ENCODE results near the gene NT5DC3. TPM values are rescaled to one million over a fixed set of nuclear protein-coding genes. Genes with fewer than 3 reads are reported as not detected.
A peak's percentile ranks its signal among the peaks of the same experiment; 100 is the strongest.

NT5DC3 gene
- total RNA-seq, 2 donors from 2014 or later = 36.0 to 62.4 TPM

GRCh38 chr12:103808239-103808880 is 32.7 kb downstream of the NT5DC3 start:
- H3K36me3 ChIP-seq = peaks cover 11% of the 10 kb centered on the region
- H3K27ac ChIP-seq = peak overlapping the region; percentile 65 to 69
- DNase-seq (ENCODE audit: low spot score) (no peak), ATAC-seq (ENCODE audit: insufficient number of reproducible peaks, low FRiP score, low read depth) (no peak)
- TF ChIP-seq CTCF (IDR thresholded peaks at IDR 0.05) = no peak
- H3K4me3 ChIP-seq = no peak overlapping the region
- peaks cover 38 to 57% of the 10 kb centered on the region in 2 donors for H3K4me1 ChIP-seq (ENCODE audit: control insufficient read depth in 1 of 2, low read depth in 2 of 2)
- no peaks in the 10 kb centered on the region for H3K9me3 ChIP-seq
- no peaks in the 10 kb centered on the region for H3K27me3 ChIP-seq (replicated peaks; ENCODE audit: insufficient read depth)

GRCh38 chr12:103807561-103808238 is 33.3 kb downstream of the NT5DC3 start:
- ATAC-seq (ENCODE audit: insufficient number of reproducible peaks, low FRiP score, low read depth) (no peak), DNase-seq (ENCODE audit: low spot score) (no peak)
- Histone ChIP-seq H3K4me3 (no peak overlapping the region), H3K36me3 (peaks cover 4% of the 10 kb centered on the region), H3K27ac (peak overlapping the region; percentile 65 to 69), H3K9me3 (no peaks in the 10 kb centered on the region), H3K4me1 (ENCODE audit: control insufficient read depth in 1 of 2, low read depth in 2 of 2) (peaks cover 38 to 57% of the 10 kb centered on the region in 2 donors), H3K27me3 (replicated peaks; ENCODE audit: insufficient read depth) (no peaks in the 10 kb centered on the region)
- TF ChIP-seq CTCF (IDR thresholded peaks at IDR 0.05) = no peak

- Histone ChIP-seq H3K27ac (peak overlapping the region; percentile 65 to 69), H3K4me1 (ENCODE audit: control insufficient read depth in 1 of 2, low read depth in 2 of 2) (peaks cover 43 to 66% of the 10 kb centered on the region in 2 donors)
These were observed 34.2 kb downstream of the NT5DC3 start for GRCh38 chr12:103806803-103807202.

GRCh38 chr12:103805655-103806360 is 35.2 kb downstream of the NT5DC3 start:
- no peak for ATAC-seq (ENCODE audit: insufficient number of reproducible peaks, low FRiP score, low read depth)
- DNase-seq (ENCODE audit: low spot score) = no peak

More at GRCh38 chr12:103806803-103807202, 34.2 kb downstream of the NT5DC3 start:
- no peak overlapping the region for H3K4me3 ChIP-seq
- peaks cover 4% of the 10 kb centered on the region for H3K36me3 ChIP-seq
- TF ChIP-seq CTCF (IDR thresholded peaks at IDR 0.05) = no peak
- H3K9me3 ChIP-seq = no peaks in the 10 kb centered on the region
- DNase-seq (ENCODE audit: low spot score) (no peak), ATAC-seq (ENCODE audit: insufficient number of reproducible peaks, low FRiP score, low read depth) (no peak)
- H3K27me3 ChIP-seq (replicated peaks; ENCODE audit: insufficient read depth) = no peaks in the 10 kb centered on the region

More at GRCh38 chr12:103805655-103806360, 35.2 kb downstream of the NT5DC3 start:
- peaks cover 46 to 74% of the 10 kb centered on the region in 2 donors for H3K4me1 ChIP-seq (ENCODE audit: control insufficient read depth in 1 of 2, low read depth in 2 of 2)
- H3K36me3 ChIP-seq = peaks cover 4% of the 10 kb centered on the region
- H3K4me3 ChIP-seq = no peak overlapping the region
- no peaks in the 10 kb centered on the region for H3K27me3 ChIP-seq (replicated peaks; ENCODE audit: insufficient read depth)
- H3K9me3 ChIP-seq = no peaks in the 10 kb centered on the region
- TF ChIP-seq CTCF (IDR thresholded peaks at IDR 0.05) = no peak
- H3K27ac ChIP-seq = peak overlapping the region; percentile 58 to 69
